Type B pancreatic cell (in vitro differentiated cells): ENCODE data around the gene TUBGCP5. TPM values are rescaled to one million over a fixed set of nuclear protein-coding genes. Genes with fewer than 3 reads are reported as not detected.

Experiments used
- DNase-seq: peaks from one replicate; pipeline ENCODE4 v3.0.0; 2021; ENCODE audit warnings: mixed read lengths; ENCODE audit not compliant: unreplicated experiment; ENCODE audit errors: extremely low spot score
- H3K27ac Mint-ChIP-seq: 2 replicates; pipeline ENCODE4 v1.8.0; 2021; ENCODE audit warnings: mild to moderate bottlenecking, mixed read lengths
- H3K27me3 Mint-ChIP-seq: 2 replicates; pipeline ENCODE4 v1.8.0; 2021; ENCODE audit warnings: mixed read lengths
- H3K36me3 Mint-ChIP-seq: 2 replicates; pipeline ENCODE4 v1.8.0; 2021; ENCODE audit warnings: mixed read lengths
- H3K4me1 Mint-ChIP-seq: one replicate; pipeline ENCODE4 v1.8.0; 2021; ENCODE audit warnings: mixed read lengths; ENCODE audit not compliant: unreplicated experiment
- H3K4me3 Mint-ChIP-seq: 2 replicates; pipeline ENCODE4 v1.8.0; 2021; ENCODE audit warnings: mild to moderate bottlenecking, mixed read lengths
- H3K9me3 Mint-ChIP-seq: 2 replicates; pipeline ENCODE4 v1.8.0; 2021; ENCODE audit warnings: mixed read lengths
- total RNA-seq: library from RNA; stranded (reverse); gene quantifications from 2 replicates; pipeline ENCODE4 v1.2.1, GENCODE V29; 2021; ENCODE audit warnings: low replicate concordance
- TF ChIP-seq, protein P1 (sequence below): fragments of 200-600 bp; sonication (generic); conservative IDR thresholded peaks from 2 replicates; pipeline ENCODE4 v1.5.0; 2021; ENCODE audit warnings: antibody characterized with exemption, mild to moderate bottlenecking

Gene TUBGCP5
- total RNA-seq, 1 donor from 2014 or later = 24.6 TPM

GRCh38 chr15:22980189-22981050, 58.9 kb downstream of the TUBGCP5 start, which contains the start of gene CYFIP1:
Gene CYFIP1, minus strand, starts transcription at chr15:22980368. Its CDS starts 33,083 bp downstream, at chr15:22947285.
- peak within 1 kb of the TSS; percentile 93 for H3K27ac Mint-ChIP-seq
- peak within 1 kb of the TSS; percentile 99 for H3K4me3 Mint-ChIP-seq
- peaks cover 11% of the 10 kb centered on the region for H3K4me1 Mint-ChIP-seq

GRCh38 chr15:22979238-22980188, 59.9 kb downstream of the TUBGCP5 start:
- Mint-ChIP-seq H3K27me3 (no peaks in the 10 kb centered on the region), H3K4me3 (peak overlapping the region; percentile 99), H3K9me3 (no peaks in the 10 kb centered on the region)

More at GRCh38 chr15:22980189-22981050, 58.9 kb downstream of the TUBGCP5 start, which contains the start of gene CYFIP1:
- H3K27me3 Mint-ChIP-seq = no peaks in the 10 kb centered on the region
- no peaks in the 10 kb centered on the region for H3K36me3 Mint-ChIP-seq
- H3K9me3 Mint-ChIP-seq = no peaks in the 10 kb centered on the region
- DNase-seq = peak; percentile 84
- TF ChIP-seq, protein P1, sequence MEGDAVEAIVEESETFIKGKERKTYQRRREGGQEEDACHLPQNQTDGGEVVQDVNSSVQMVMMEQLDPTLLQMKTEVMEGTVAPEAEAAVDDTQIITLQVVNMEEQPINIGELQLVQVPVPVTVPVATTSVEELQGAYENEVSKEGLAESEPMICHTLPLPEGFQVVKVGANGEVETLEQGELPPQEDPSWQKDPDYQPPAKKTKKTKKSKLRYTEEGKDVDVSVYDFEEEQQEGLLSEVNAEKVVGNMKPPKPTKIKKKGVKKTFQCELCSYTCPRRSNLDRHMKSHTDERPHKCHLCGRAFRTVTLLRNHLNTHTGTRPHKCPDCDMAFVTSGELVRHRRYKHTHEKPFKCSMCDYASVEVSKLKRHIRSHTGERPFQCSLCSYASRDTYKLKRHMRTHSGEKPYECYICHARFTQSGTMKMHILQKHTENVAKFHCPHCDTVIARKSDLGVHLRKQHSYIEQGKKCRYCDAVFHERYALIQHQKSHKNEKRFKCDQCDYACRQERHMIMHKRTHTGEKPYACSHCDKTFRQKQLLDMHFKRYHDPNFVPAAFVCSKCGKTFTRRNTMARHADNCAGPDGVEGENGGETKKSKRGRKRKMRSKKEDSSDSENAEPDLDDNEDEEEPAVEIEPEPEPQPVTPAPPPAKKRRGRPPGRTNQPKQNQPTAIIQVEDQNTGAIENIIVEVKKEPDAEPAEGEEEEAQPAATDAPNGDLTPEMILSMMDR = no peak

GRCh38 chr15:22978691-22979237, 60.6 kb downstream of the TUBGCP5 start:
- Mint-ChIP-seq H3K36me3 (no peaks in the 10 kb centered on the region), H3K4me1 (peaks cover 11% of the 10 kb centered on the region), H3K9me3 (no peaks in the 10 kb centered on the region), H3K4me3 (peak overlapping the region; percentile 99), H3K27me3 (no peaks in the 10 kb centered on the region), H3K27ac (peak overlapping the region; percentile 93)
- no peak for DNase-seq
- TF ChIP-seq, protein P1 = no peak

More at GRCh38 chr15:22979238-22980188, 59.9 kb downstream of the TUBGCP5 start:
- H3K36me3 Mint-ChIP-seq = no peaks in the 10 kb centered on the region
- peaks cover 11% of the 10 kb centered on the region for H3K4me1 Mint-ChIP-seq
- peak; percentile 78 for DNase-seq
- H3K27ac Mint-ChIP-seq = peak overlapping the region; percentile 93
- TF ChIP-seq, protein P1 = no peak

DNA sequence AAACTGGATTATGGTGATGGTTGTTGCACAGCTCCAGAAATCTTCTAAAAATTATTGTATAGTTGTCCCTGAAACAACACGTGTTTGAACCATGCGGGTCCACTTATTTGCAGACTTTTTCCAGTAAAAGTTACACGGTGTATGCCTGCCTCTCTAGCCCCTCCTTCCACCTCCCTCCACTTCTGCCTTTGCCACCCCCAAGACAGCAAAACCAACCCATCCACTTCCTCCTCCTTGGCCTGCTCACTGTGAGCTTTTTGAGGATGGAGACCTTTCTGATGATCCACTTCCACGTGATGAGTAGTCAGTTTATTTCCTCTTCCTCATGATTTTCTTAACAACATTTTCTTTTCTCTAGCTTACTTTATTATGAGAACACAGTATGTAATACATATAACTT, 64.6 kb downstream of the TUBGCP5 start:
- Mint-ChIP-seq H3K27ac (no peak overlapping the region), H3K9me3 (no peaks in the 10 kb centered on the region), H3K4me1 (peaks cover 15% of the 10 kb centered on the region), H3K36me3 (peaks cover 6% of the 10 kb centered on the region), H3K27me3 (no peaks in the 10 kb centered on the region), H3K4me3 (no peak overlapping the region)
- TF ChIP-seq, protein P1 = no peak
- no peak for DNase-seq

GRCh38 chr15:22973987-22974386, 65.4 kb downstream of the TUBGCP5 start:
- Mint-ChIP-seq H3K27me3 (no peaks in the 10 kb centered on the region), H3K4me3 (no peak overlapping the region), H3K36me3 (peaks cover 10% of the 10 kb centered on the region), H3K27ac (no peak overlapping the region), H3K4me1 (peaks cover 11% of the 10 kb centered on the region), H3K9me3 (no peaks in the 10 kb centered on the region)
- DNase-seq = no peak
- TF ChIP-seq, protein P1 = no peak
